ENCODE data around the gene YAP1.

YAP1 gene

GRCh38 chr11:102267609-102268008 is 157.4 kb downstream of the YAP1 start (continued):
- TF ChIP-seq CREB5 (CRISPR knock-in tag; IDR thresholded peaks at IDR 0.05; ENCODE audit: low read depth) (no peak), RARB (CRISPR knock-in tag; IDR thresholded peaks at IDR 0.05) (no peak), ZFP3 (CRISPR knock-in tag; IDR thresholded peaks at IDR 0.05) (no peak), ZFP30 (CRISPR knock-in tag; IDR thresholded peaks at IDR 0.05) (no peak), GLIS3 (CRISPR knock-in tag; IDR thresholded peaks at IDR 0.05) (no peak)

GRCh38 chr11:102268083-102268984 is 158.1 kb downstream of the YAP1 start:
- TF ChIP-seq PPARA (CRISPR knock-in tag; IDR thresholded peaks at IDR 0.05; ENCODE audit: borderline replicate concordance) (no peak), ZNF70 (CRISPR knock-in tag; IDR thresholded peaks at IDR 0.05) (no peak), CSDC2 (CRISPR knock-in tag; IDR thresholded peaks at IDR 0.05) (no peak), TCF4 (CRISPR knock-in tag; IDR thresholded peaks at IDR 0.05; ENCODE audit: borderline replicate concordance) (no peak), SNAI2 (CRISPR knock-in tag; IDR thresholded peaks at IDR 0.05) (no peak), ARNTL (CRISPR knock-in tag; IDR thresholded peaks at IDR 0.05; ENCODE audit: borderline replicate concordance, low read depth) (no peak), CREB5 (CRISPR knock-in tag; IDR thresholded peaks at IDR 0.05; ENCODE audit: low read depth) (no peak), RARB (CRISPR knock-in tag; IDR thresholded peaks at IDR 0.05) (no peak), ZFP3 (CRISPR knock-in tag; IDR thresholded peaks at IDR 0.05) (no peak), ZNF565 (CRISPR knock-in tag; conservative IDR thresholded peaks at IDR 0.05; ENCODE audit: low read depth) (no peak), ZNF8 (CRISPR knock-in tag; IDR thresholded peaks at IDR 0.05) (no peak), POU6F1 (CRISPR knock-in tag; IDR thresholded peaks at IDR 0.05; ENCODE audit: borderline replicate concordance, low read depth) (no peak), GLIS3 (CRISPR knock-in tag; IDR thresholded peaks at IDR 0.05) (no peak), OSR1 (CRISPR knock-in tag; IDR thresholded peaks at IDR 0.05) (no peak), ZC3H10 (CRISPR knock-in tag; IDR thresholded peaks at IDR 0.05) (no peak), ESRRG (CRISPR knock-in tag; IDR thresholded peaks at IDR 0.05) (no peak)
- ATAC-seq: peak; percentile 87

GRCh38 chr11:102268985-102269470 is 158.8 kb downstream of the YAP1 start:
- no peak for ATAC-seq
- TF ChIP-seq OSR1 (CRISPR knock-in tag; IDR thresholded peaks at IDR 0.05) (no peak), TOX (CRISPR knock-in tag; IDR thresholded peaks at IDR 0.05; ENCODE audit: borderline replicate concordance) (no peak), ZNF8 (CRISPR knock-in tag; IDR thresholded peaks at IDR 0.05) (no peak), ESRRG (CRISPR knock-in tag; IDR thresholded peaks at IDR 0.05) (no peak), CREB5 (CRISPR knock-in tag; IDR thresholded peaks at IDR 0.05; ENCODE audit: low read depth) (no peak), ZFP3 (CRISPR knock-in tag; IDR thresholded peaks at IDR 0.05) (no peak), TSHZ2 (CRISPR knock-in tag; IDR thresholded peaks at IDR 0.05) (no peak), BACH2 (CRISPR knock-in tag; IDR thresholded peaks at IDR 0.05; ENCODE audit: borderline replicate concordance) (no peak), CSDC2 (CRISPR knock-in tag; IDR thresholded peaks at IDR 0.05) (no peak), CSRNP3 (CRISPR knock-in tag; IDR thresholded peaks at IDR 0.05) (no peak), ZFP30 (CRISPR knock-in tag; IDR thresholded peaks at IDR 0.05) (no peak), RARB (CRISPR knock-in tag; IDR thresholded peaks at IDR 0.05) (no peak), GLIS3 (CRISPR knock-in tag; IDR thresholded peaks at IDR 0.05) (no peak), TCF4 (CRISPR knock-in tag; IDR thresholded peaks at IDR 0.05; ENCODE audit: borderline replicate concordance) (no peak), SNAI2 (CRISPR knock-in tag; IDR thresholded peaks at IDR 0.05) (no peak), PATZ1 (CRISPR knock-in tag; IDR thresholded peaks at IDR 0.05; ENCODE audit: borderline replicate concordance) (no peak), ISL1 (CRISPR knock-in tag; IDR thresholded peaks at IDR 0.05) (no peak), ARNTL (CRISPR knock-in tag; IDR thresholded peaks at IDR 0.05; ENCODE audit: borderline replicate concordance, low read depth) (no peak), ZNF565 (CRISPR knock-in tag; conservative IDR thresholded peaks at IDR 0.05; ENCODE audit: low read depth) (no peak)

All from SK-N-SH treated with all-trans-retinoic acid at 6 μM for 48 hours (cell line).